ENCODE data around the gene GFER. TPM values are rescaled to one million over a fixed set of nuclear protein-coding genes. Genes with fewer than 3 reads are reported as not detected.

Gene GFER
- total and polyA plus RNA-seq, 2 of the 8 experiments (the other 6 are each of a cell fraction or from before 2014, with no cell fraction given) = 17.7 to 37.9 TPM

- TF ChIP-seq CTCF (IDR thresholded peaks at IDR 0.05; ENCODE audit: control extremely low read depth in 1 of 3, insufficient read depth in 1 of 3, low read depth in 1 of 3, low read length in 3 of 3) = peak in 2 of 3 experiments; percentile 92 to 99; a peak in 3 of 4 replicates
- peak; percentile 72 for TF ChIP-seq CREB1 (IDR thresholded peaks at IDR 0.05)
- TF ChIP-seq ASH2L (IDR thresholded peaks at IDR 0.05; ENCODE audit: low read length) = peak; percentile 66
- peak; percentile 67 for TF ChIP-seq MAX (IDR thresholded peaks at IDR 0.05)
These were observed 39.4 kb downstream of the GFER start (continued) for GRCh38 chr16:2023092-2024031.
